IPS DF 6.9 (cell line): Measurements from ENCODE around the gene SMOC1.

Experiments used
- DNase-seq: peaks from one replicate; pipeline ENCODE4 v3.0.0-alpha.2; 2013; ENCODE audit warnings: low read depth, low spot score
- H3K27ac ChIP-seq: one replicate; pipeline ENCODE4 v1.5.1; 2013; ENCODE audit warnings: low read length, control low read depth
- H3K27me3 ChIP-seq: 2 replicates; pipeline ENCODE4 v1.6.1; 2013; ENCODE audit warnings: mild to moderate bottlenecking, low read length; ENCODE audit not compliant: control insufficient read depth, insufficient read depth
- H3K36me3 ChIP-seq: 2 replicates; pipeline ENCODE4 v1.6.1; 2013; ENCODE audit warnings: low read length; ENCODE audit not compliant: control insufficient read depth, insufficient read depth
- H3K4me1 ChIP-seq: 2 replicates; pipeline ENCODE4 v1.6.1; 2013; ENCODE audit warnings: low read length; ENCODE audit not compliant: control insufficient read depth, insufficient read depth
- H3K4me3 ChIP-seq: 2 replicates; pipeline ENCODE4 v1.5.1; 2013; ENCODE audit warnings: mild to moderate bottlenecking, low read length
- H3K9me3 ChIP-seq: 2 replicates; pipeline ENCODE4 v1.6.1; 2013; ENCODE audit warnings: low read length, inconsistent platforms; ENCODE audit not compliant: control insufficient read depth, insufficient read depth
- WGBS: extraction: QIAGEN DNeasy Blood & Tissue Kit; methylation state at CpG from one replicate; pipeline ENCODE4 v1.1.7; 2013; ENCODE audit warnings: mixed read lengths, missing lambda C conversion rate; ENCODE audit not compliant: insufficient read length, insufficient coverage; 5-methylcytosine and 5-hydroxymethylcytosine counted together

The SMOC1 gene

DNA sequence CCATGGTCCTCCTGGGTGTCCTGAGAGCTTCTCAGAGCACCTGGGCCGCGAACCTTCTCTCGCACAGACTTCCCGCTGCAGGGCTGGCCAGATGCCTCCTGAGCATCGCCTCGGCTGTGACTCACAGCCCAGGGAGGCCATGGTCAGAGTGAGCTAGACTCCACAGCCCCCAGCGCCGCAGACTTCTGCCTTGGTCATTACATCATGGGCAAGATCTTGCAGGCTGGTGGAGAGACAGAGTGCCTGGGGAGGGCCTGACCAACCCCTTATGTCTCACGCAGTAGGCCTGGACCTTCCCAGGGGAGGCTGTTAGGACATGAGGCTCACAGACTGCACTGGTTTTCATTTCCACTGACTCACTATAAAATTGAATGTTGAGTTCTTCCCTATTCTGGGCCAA is 41.8 kb downstream of the SMOC1 start:
- H3K36me3 ChIP-seq, result no peaks in the 10 kb centered on the region
- no peak overlapping the region for H3K4me3 ChIP-seq
- no peak for DNase-seq
- WGBS, result no CpG with 5 or more reads among the region's 9 CpGs
- H3K4me1 ChIP-seq, result no peaks in the 10 kb centered on the region; the same call in 1 of the 2 replicates
- H3K9me3 ChIP-seq, result no peaks in the 10 kb centered on the region
- H3K27ac ChIP-seq, result no peak overlapping the region
- no peaks in the 10 kb centered on the region for H3K27me3 ChIP-seq

DNA sequence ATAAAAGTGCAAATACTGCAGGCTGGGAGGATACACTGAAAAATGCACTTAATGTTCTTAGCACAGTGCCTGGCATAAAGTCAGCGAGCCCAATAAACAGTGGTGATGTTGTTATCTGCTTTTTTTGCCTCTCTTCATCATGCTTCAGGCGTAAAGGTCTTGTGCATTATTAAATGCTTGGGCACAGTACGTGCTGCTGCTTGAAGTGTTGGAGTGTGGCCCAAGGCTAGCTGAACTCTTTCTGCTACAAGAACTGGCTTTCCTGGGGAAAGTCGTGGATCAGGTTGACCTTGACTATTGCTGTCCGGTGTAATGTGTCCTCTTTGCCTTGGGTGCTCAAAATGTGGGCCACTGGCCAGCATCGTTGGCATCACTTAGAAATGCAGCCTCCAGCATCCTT is 43.0 kb downstream of the SMOC1 start:
- H3K9me3 ChIP-seq, result no peaks in the 10 kb centered on the region
- no peaks in the 10 kb centered on the region for H3K36me3 ChIP-seq
- DNase-seq, result no peak
- H3K4me1 ChIP-seq, result no peaks in the 10 kb centered on the region; the same call in 1 of the 2 replicates
- H3K4me3 ChIP-seq, result no peak overlapping the region
- no CpG with 5 or more reads among the region's 6 CpGs for WGBS
- no peak overlapping the region for H3K27ac ChIP-seq
- H3K27me3 ChIP-seq, result no peaks in the 10 kb centered on the region

DNA sequence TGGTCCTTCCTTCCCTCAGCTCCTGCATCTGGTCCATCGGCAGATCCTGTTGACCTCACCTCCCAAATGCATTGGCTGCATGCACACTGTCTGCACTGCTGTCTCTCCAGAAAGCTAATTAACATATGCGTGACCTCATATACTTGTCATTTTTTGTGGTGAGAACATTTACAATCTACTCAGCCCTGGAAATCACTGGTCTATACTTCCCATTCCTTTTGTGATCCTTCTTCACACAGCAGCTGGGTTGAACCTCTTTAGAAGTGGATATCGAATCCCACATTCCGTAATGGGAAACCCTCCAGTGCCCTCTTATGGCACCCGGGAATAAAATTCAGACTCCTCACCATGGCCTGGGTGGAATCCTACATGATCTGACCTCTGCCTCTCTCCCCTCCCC is 45.0 kb downstream of the SMOC1 start:
- H3K27ac ChIP-seq, result no peak overlapping the region
- no peaks in the 10 kb centered on the region for H3K36me3 ChIP-seq
- H3K4me1 ChIP-seq, result no peaks in the 10 kb centered on the region; the same call in 1 of the 2 replicates
- no peaks in the 10 kb centered on the region for H3K9me3 ChIP-seq
- H3K27me3 ChIP-seq, result no peaks in the 10 kb centered on the region
- no peak overlapping the region for H3K4me3 ChIP-seq
- DNase-seq, result no peak
- no CpG with 5 or more reads among the region's 5 CpGs for WGBS

DNA sequence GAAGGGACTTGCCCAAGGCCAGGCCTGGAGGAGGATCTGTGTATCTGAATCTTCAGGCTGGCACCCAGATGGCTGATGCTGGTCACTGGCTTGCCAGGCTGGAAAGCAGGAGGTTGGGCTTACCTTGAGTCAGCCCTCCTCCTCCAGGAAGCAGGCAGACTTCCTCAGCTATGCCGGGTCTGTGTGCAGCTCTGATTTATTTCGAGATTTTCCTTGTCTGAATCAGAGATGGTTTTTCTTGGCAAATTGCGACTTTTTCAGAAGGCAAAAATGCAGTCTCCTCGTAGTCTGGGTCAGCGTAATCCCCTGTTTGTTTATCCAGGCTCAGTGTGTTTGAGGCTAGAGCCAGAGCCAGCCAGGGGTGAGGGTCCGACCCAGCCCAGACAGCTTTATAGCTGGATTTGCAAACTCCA is 48.9 kb downstream of the SMOC1 start:
- Histone ChIP-seq H3K27me3 (no peaks in the 10 kb centered on the region), H3K36me3 (no peaks in the 10 kb centered on the region), H3K4me1 (no peaks in the 10 kb centered on the region; the same call in none of the 2 replicates), H3K27ac (no peak overlapping the region), H3K4me3 (no peak overlapping the region), H3K9me3 (no peaks in the 10 kb centered on the region)
- WGBS, result no CpG with 5 or more reads among the region's 6 CpGs
- DNase-seq, result no peak

DNA sequence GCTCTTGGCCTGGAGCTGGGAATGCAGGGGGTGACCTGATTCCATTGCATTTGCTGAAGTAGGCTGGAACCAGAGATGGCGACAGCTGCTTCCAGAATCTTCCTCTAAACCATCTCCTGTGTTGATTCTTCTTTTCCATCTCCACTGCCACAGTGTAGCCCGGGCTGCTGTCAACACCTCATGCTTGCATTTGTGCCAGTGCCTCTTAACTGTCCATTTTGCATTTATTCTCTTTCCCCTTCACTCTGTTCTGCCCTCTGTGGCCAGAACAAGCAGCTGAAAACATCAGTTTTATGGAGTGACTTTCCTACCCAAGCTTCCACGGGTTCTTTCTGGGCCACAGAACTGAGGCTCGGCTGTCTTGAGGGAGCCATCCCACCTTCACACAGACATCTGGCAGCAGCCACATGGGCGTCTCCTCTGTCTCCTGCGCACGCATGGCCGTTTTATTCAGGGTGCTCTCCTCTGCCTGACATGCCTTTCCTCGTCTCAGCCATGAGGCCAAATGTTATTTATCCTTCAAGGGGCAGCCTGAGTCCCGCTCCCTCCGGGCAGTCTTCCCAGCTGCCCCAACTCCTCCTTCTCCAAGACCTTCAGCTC is 51.7 kb downstream of the SMOC1 start:
- no CpG with 5 or more reads among the region's 11 CpGs for WGBS
- no peaks in the 10 kb centered on the region for H3K9me3 ChIP-seq
- H3K4me1 ChIP-seq, result no peaks in the 10 kb centered on the region; the same call in 1 of the 2 replicates
- H3K36me3 ChIP-seq, result no peaks in the 10 kb centered on the region
- no peak overlapping the region for H3K27ac ChIP-seq
- H3K27me3 ChIP-seq, result no peaks in the 10 kb centered on the region
- H3K4me3 ChIP-seq, result no peak overlapping the region
- no peak for DNase-seq

DNA sequence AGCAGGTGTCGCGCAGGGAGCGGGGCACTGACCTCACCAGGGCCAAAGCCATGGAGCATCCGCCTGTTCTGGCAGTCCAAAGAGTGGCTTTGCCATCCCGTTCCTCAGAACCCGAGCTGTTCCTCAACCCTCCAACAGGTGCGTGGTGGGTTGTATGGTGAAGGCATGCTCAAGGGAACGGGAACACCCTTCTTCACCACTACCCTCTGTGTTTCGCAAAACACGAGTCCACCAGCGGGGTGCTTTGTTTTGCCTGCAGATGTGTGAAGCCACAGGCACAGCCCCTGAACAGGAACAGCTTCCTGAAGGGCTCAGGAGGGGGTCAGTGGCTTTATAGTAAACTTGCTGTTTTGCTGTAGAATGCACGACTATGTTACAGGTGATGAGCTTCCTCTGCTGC is 52.7 kb downstream of the SMOC1 start:
- Histone ChIP-seq H3K27me3 (no peaks in the 10 kb centered on the region), H3K4me3 (no peak overlapping the region), H3K36me3 (no peaks in the 10 kb centered on the region), H3K27ac (no peak overlapping the region), H3K4me1 (no peaks in the 10 kb centered on the region; the same call in 1 of the 2 replicates), H3K9me3 (no peaks in the 10 kb centered on the region)
- DNase-seq, result no peak
- WGBS, result no CpG with 5 or more reads among the region's 12 CpGs

DNA sequence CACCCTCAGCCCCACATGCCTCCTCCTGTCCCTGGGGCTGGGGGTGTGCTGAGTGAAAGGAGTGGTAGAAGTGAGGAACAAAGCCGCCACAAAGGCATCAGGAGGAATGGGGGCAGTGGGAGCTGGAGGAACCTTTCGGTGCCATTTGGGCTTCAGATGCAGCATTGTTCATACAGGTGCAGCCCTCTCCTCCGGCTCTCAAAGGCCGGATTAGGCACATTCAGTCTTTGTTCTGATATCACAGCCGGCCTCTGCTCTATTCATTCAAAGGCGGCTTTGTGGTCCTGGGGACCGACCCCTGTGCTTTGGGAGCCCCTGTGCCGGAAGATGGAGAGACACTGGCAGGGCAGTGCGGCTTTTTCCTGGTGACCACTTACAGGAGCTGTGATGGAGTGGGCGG is 53.2 kb downstream of the SMOC1 start:
- Histone ChIP-seq H3K9me3 (no peaks in the 10 kb centered on the region), H3K27ac (no peak overlapping the region), H3K36me3 (no peaks in the 10 kb centered on the region), H3K27me3 (no peaks in the 10 kb centered on the region), H3K4me3 (no peak overlapping the region), H3K4me1 (no peaks in the 10 kb centered on the region; the same call in 1 of the 2 replicates)
- WGBS, result no CpG with 5 or more reads among the region's 10 CpGs
- DNase-seq, result no peak

DNA sequence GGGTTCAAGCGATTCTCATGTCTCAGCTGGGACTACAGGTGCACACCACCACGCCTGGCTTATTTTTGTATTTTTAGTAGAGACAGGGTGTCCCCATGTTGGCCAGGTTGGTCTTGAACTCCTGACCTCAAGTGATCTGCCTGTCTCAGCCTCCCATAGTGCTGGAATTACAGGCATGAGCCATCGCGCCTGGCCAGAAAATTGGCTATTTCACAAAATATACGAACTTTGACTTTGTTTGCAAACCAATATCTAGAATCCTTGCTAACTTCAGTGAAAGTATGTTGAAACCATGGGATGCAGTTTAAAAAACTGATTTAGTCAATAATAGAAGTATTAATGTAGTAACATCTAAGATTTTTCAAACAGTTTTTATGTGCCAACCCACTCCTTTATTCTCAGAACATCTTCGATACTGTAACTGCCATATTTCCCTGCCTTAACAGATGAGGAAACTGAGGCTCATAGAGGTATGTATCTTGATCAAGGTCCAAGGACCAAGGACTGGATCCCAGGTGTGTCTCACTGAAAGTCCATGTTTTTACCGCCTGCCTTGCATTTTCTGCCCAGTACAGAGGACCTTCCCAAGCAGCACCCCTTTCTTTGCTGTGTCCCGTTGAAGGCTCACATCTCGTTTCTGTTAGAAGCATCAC is 54.5 kb downstream of the SMOC1 start:
- H3K27me3 ChIP-seq, result no peaks in the 10 kb centered on the region
- H3K27ac ChIP-seq, result no peak overlapping the region
- no peaks in the 10 kb centered on the region for H3K9me3 ChIP-seq
- no peak for DNase-seq
- H3K4me3 ChIP-seq, result no peak overlapping the region
- H3K36me3 ChIP-seq, result no peaks in the 10 kb centered on the region
- WGBS, result no CpG with 5 or more reads among the region's 9 CpGs
- no peaks in the 10 kb centered on the region; the same call in 1 of the 2 replicates for H3K4me1 ChIP-seq

DNA sequence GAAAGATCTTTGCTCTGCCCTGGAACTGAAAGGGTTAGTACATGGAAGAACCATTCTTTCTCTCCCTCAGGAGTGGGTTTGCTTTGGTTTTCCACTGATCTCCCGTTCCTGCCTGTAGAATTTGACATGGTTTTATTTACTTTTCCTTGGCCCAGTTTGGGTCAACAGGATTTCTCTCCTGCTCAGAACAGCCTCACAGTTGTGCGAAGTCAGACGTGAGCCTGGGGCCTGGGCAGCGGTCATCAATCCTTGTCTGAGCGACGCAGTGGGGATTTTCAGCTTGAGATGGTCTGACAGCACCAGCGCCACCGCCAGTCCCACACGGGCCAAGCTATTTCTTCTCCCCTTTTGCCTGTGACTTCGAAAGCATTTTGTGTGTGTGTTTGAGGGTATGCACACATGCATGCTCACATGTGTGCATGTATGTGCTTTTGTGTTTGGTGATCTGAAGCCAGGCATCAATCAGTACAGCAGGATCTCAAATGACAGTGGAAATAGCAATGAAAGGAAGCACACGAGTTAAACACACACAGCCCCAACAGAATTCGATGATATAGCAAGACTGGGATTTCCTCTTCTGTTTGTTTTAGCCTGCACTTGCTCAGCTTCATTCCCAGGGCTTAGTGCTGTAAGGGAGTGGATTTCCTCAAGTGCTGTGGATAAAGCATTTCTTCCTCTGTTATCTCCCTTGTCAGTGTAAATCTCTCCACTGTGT is 58.3 kb downstream of the SMOC1 start:
- H3K9me3 ChIP-seq, result no peaks in the 10 kb centered on the region

DNA sequence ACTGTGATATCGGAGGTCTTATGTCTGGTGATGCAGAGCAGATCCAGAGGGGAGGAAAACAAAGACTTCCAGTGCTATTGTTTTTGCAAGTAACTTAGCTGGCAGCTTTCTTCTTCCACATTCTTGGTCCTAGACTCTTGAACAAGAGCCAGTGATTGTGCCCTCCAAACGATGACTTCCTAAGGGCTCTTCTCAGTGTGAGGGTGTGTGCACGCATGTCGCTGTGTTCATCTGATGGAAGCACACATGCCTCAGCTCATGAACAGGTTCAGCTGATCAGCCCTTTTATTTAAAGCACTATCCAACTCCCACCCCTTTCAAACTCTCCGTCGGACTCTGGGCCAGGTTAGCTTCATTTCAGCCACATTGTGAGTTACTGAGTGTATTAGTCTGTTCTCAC is 59.5 kb downstream of the SMOC1 start:
- DNase-seq, result no peak
- no peaks in the 10 kb centered on the region for H3K27me3 ChIP-seq
- WGBS, result no CpG with 5 or more reads among the region's 6 CpGs
- no peak overlapping the region for H3K27ac ChIP-seq
- no peaks in the 10 kb centered on the region for H3K9me3 ChIP-seq
- H3K4me1 ChIP-seq, result no peaks in the 10 kb centered on the region
- no peaks in the 10 kb centered on the region for H3K36me3 ChIP-seq
- H3K4me3 ChIP-seq, result no peak overlapping the region

More for the DNA sequence above, 58.3 kb downstream of the SMOC1 start:
- Histone ChIP-seq H3K27me3 (no peaks in the 10 kb centered on the region), H3K27ac (no peak overlapping the region), H3K36me3 (no peaks in the 10 kb centered on the region), H3K4me1 (no peaks in the 10 kb centered on the region; the same call in 1 of the 2 replicates), H3K4me3 (no peak overlapping the region)
- no peak for DNase-seq
- no CpG with 5 or more reads among the region's 12 CpGs for WGBS
